CD14-positive monocyte (primary cell): ENCODE data around the gene PER1. TPM values are rescaled to one million over a fixed set of nuclear protein-coding genes. Genes with fewer than 3 reads are reported as not detected.

Experiments used
- DNase-seq, 3 donors: peaks; one replicate each; pipeline ENCODE4 v3.0.0-alpha.2; 2011 to 2022
- H2AFZ ChIP-seq: 2 replicates; pipeline ENCODE4 v1.6.0; 2012; ENCODE audit warnings: mild to moderate bottlenecking, low read depth, low read length, inconsistent platforms; ENCODE audit not compliant: insufficient read depth, poor library complexity, severe bottlenecking
- H3K27ac ChIP-seq, 2 donors: 1 replicate in 1 of 2; 2 replicates in 1 of 2; pipeline ENCODE4 v1.5.1; 2012 to 2013; ENCODE audit warnings: low read length in 2 of 2, control low read depth in 1 of 2, inconsistent platforms in 1 of 2, low read depth in 1 of 2, mild to moderate bottlenecking in 1 of 2
- H3K27me3 ChIP-seq, 2 donors: one replicate each; pipeline versions ENCODE4 v1.6.0 to v1.6.1; 2011 to 2013; ENCODE audit warnings: low read length in 2 of 2; ENCODE audit not compliant: control insufficient read depth in 2 of 2, insufficient read depth in 2 of 2
- H3K36me3 ChIP-seq, 2 donors: replicated peaks in 1 of 2; 1 replicate in 1 of 2; 2 replicates in 1 of 2; pipeline versions ENCODE4 v1.5.1 to v1.6.1; 2012 to 2013; ENCODE audit warnings: low read length in 2 of 2, control low read depth in 1 of 2, inconsistent platforms in 1 of 2, mild to moderate bottlenecking in 1 of 2; ENCODE audit not compliant: insufficient read depth in 2 of 2, control insufficient read depth in 1 of 2
- H3K4me1 ChIP-seq, 2 donors: 1 replicate in 1 of 2; 2 replicates in 1 of 2; pipeline versions ENCODE4 v1.5.1 to v1.6.1; 2012 to 2013; ENCODE audit warnings: low read length in 2 of 2, control low read depth in 1 of 2, inconsistent platforms in 1 of 2, mild to moderate bottlenecking in 1 of 2, moderate library complexity in 1 of 2; ENCODE audit not compliant: insufficient read depth in 2 of 2, control insufficient read depth in 1 of 2
- H3K4me2 ChIP-seq: replicated peaks from 2 replicates; pipeline ENCODE3; 2012; ENCODE audit warnings: low read length, moderate library complexity, mild to moderate bottlenecking; ENCODE audit not compliant: poor library complexity, severe bottlenecking; ENCODE audit errors: extremely low read depth
- H3K4me3 ChIP-seq, 3 experiments: fragments of 200-600 bp in 1 of 3; sonication (generic) in 1 of 3; replicated peaks in 1 of 3; 1 replicate in 2 of 3; 2 replicates in 1 of 3; pipeline ENCODE4 v1.5.1; 2011 to 2013; ENCODE audit warnings: low read length in 3 of 3, mild to moderate bottlenecking in 3 of 3, control low read depth in 2 of 3, low read depth in 2 of 3, inconsistent platforms in 1 of 3, moderate library complexity in 1 of 3
- H3K79me2 ChIP-seq: 2 replicates; pipeline ENCODE4 v1.6.0; 2012; ENCODE audit warnings: mild to moderate bottlenecking, control low read depth, inconsistent platforms, low read length, moderate library complexity; ENCODE audit not compliant: insufficient read depth
- H3K9ac ChIP-seq: 2 replicates; pipeline ENCODE4 v1.6.0; 2017; ENCODE audit warnings: low read length, mild to moderate bottlenecking; ENCODE audit not compliant: insufficient read depth, poor library complexity, severe bottlenecking
- H3K9me3 ChIP-seq, 2 donors: replicated peaks in 1 of 2; 1 replicate in 1 of 2; 2 replicates in 1 of 2; pipeline versions ENCODE4 v1.5.1 to v1.6.1; 2012 to 2013; ENCODE audit warnings: low read length in 2 of 2, control low read depth in 1 of 2; ENCODE audit not compliant: control insufficient read depth in 1 of 2, insufficient read depth in 1 of 2
- H4K20me1 ChIP-seq: 2 replicates; pipeline ENCODE4 v1.6.0; 2012; ENCODE audit warnings: mild to moderate bottlenecking, low read length, control low read depth, moderate library complexity; ENCODE audit not compliant: insufficient read depth
- H3K27ac Mint-ChIP-seq, 7 donors: one replicate each; pipeline ENCODE4 v1.8.0; 2020; ENCODE audit warnings: mild to moderate bottlenecking in 7 of 7, mixed read lengths in 7 of 7, moderate library complexity in 6 of 7, inconsistent platforms in 2 of 7
- H3K27me3 Mint-ChIP-seq, 3 donors: one replicate each; pipeline ENCODE4 v1.8.0; 2021 to 2022; ENCODE audit warnings: low read depth in 3 of 3, mild to moderate bottlenecking in 3 of 3, mixed read lengths in 3 of 3, moderate library complexity in 3 of 3, inconsistent platforms in 1 of 3
- H3K36me3 Mint-ChIP-seq, 2 donors: one replicate each; pipeline ENCODE4 v1.8.0; 2020; ENCODE audit warnings: mixed read lengths in 2 of 2, inconsistent platforms in 1 of 2, mild to moderate bottlenecking in 1 of 2
- H3K4me1 Mint-ChIP-seq: one replicate; pipeline ENCODE4 v1.8.0; 2020; ENCODE audit warnings: mild to moderate bottlenecking, mixed read lengths
- H3K4me3 Mint-ChIP-seq, 2 donors: one replicate each; pipeline ENCODE4 v1.8.0; 2020; ENCODE audit warnings: mild to moderate bottlenecking in 2 of 2, mixed read lengths in 2 of 2, moderate library complexity in 1 of 2
- H3K9me3 Mint-ChIP-seq, 7 donors: one replicate each; pipeline ENCODE4 v1.8.0; 2020 to 2022; ENCODE audit warnings: mixed read lengths in 7 of 7, mild to moderate bottlenecking in 6 of 7, moderate library complexity in 6 of 7, inconsistent platforms in 2 of 7
- CTCF ChIP-seq: fragments of 200-600 bp; IDR thresholded peaks from one replicate; pipeline ENCODE4 v1.8.0; 2022; ENCODE audit warnings: antibody characterized with exemption, mild to moderate bottlenecking
- WGBS: methylation state at CpG from one replicate; pipeline ENCODE4 v1.1.5; 2013; ENCODE audit warnings: missing lambda C conversion rate; ENCODE audit not compliant: insufficient coverage; 5-methylcytosine and 5-hydroxymethylcytosine counted together
- intact Hi-C, 2 donors: fragments of 100-400 bp; cut with micrococcal nuclease; formaldehyde crosslinking; loops; one replicate each; pipeline versions ENCODE4 v1.15.0 to v1.15.1; 2023
- polyA plus RNA-seq, 3 donors: library from polyadenylated mRNA; depleted of rRNA in 1 of 3; unstranded in 2 of 3; stranded (reverse) in 1 of 3; fragments of 300-500 nt in 2 of 3; fragments of >200 nt in 1 of 3; fragmentation: Illumina TruSeq in 2 of 3; gene quantifications; 1 replicate in 2 of 3; 2 replicates in 1 of 3; pipeline ENCODE4 v1.2.3, GENCODE V29; 2012 to 2021

The PER1 gene
- polyA plus RNA-seq, 3 donors: 5.6 to 457 (median 9.6) TPM

GRCh38 chr17:8138374-8138671 lies 13.9 kb downstream of the PER1 start:
- no peak overlapping the region for H3K4me3 Mint-ChIP-seq
- Histone ChIP-seq H4K20me1 (peaks cover 46% of the 10 kb centered on the region), H3K4me3 (peak overlapping the region in 2 of 3 experiments; percentile 1 to 68), H3K27ac (peak overlapping the region; percentile 55 to 58), H3K9me3 (no peaks in the 10 kb centered on the region), H3K9ac (no peak overlapping the region), H3K4me2 (peak overlapping the region; percentile 80), H2AFZ (no peak overlapping the region), H3K79me2 (no peaks in the 10 kb centered on the region), H3K27me3 (peaks cover 0 to 10% of the 10 kb centered on the region in 2 donors), H3K4me1 (peaks cover 34 to 40% of the 10 kb centered on the region in 2 donors), H3K36me3 (peaks cover 28 to 34% of the 10 kb centered on the region in 2 donors)
- peaks cover 6 to 20% (median 11%) of the 10 kb centered on the region in 3 donors for H3K27me3 Mint-ChIP-seq
- no peak for DNase-seq
- no peak overlapping the region for H3K27ac Mint-ChIP-seq
- intact Hi-C loops: loop anchor here in 1 of 2 donors (2.0 to 10.0 kb wide), 4 partner anchors 20 to 156 kb away; partner anchors contain the start of gene SLC25A35
- peaks cover 28 to 33% of the 10 kb centered on the region in 2 donors for H3K36me3 Mint-ChIP-seq
- no peaks in the 10 kb centered on the region for H3K9me3 Mint-ChIP-seq
- 0% methylated on average over 7 of the region's 7 CpGs for WGBS
- no peak for TF ChIP-seq CTCF
- no peaks in the 10 kb centered on the region for H3K4me1 Mint-ChIP-seq

- H3K27ac ChIP-seq: peak overlapping the region in 1 of 2 donors; percentile 55
- peak overlapping the region; percentile 80 for H3K4me2 ChIP-seq
- H3K9ac ChIP-seq: no peak overlapping the region
- peaks cover 6 to 20% (median 11%) of the 10 kb centered on the region in 3 donors for H3K27me3 Mint-ChIP-seq
- H3K9me3 Mint-ChIP-seq: no peaks in the 10 kb centered on the region
- no peaks in the 10 kb centered on the region for H3K79me2 ChIP-seq
- DNase-seq: peak in 1 of 3 donors; percentile 7
- intact Hi-C loops: loop anchor here in 1 of 2 donors (2.0 to 10.0 kb wide), 4 partner anchors 21 to 157 kb away; partner anchors contain the start of gene SLC25A35
- H4K20me1 ChIP-seq: peaks cover 40% of the 10 kb centered on the region
- H2AFZ ChIP-seq: no peak overlapping the region
- no peaks in the 10 kb centered on the region for H3K4me1 Mint-ChIP-seq
- peaks cover 34 to 40% of the 10 kb centered on the region in 2 donors for H3K4me1 ChIP-seq
- H3K4me3 ChIP-seq: peak overlapping the region in 1 of 3 experiments; percentile 68
- TF ChIP-seq CTCF: no peak
- peaks cover 24 to 29% of the 10 kb centered on the region in 2 donors for H3K36me3 ChIP-seq
- no peak overlapping the region for H3K27ac Mint-ChIP-seq
- peaks cover 25 to 27% of the 10 kb centered on the region in 2 donors for H3K36me3 Mint-ChIP-seq
- no peaks in the 10 kb centered on the region for H3K9me3 ChIP-seq
- WGBS: 30% methylated on average over 15 of the region's 21 CpGs
- H3K27me3 ChIP-seq: peaks cover 0 to 10% of the 10 kb centered on the region in 2 donors
- no peak overlapping the region for H3K4me3 Mint-ChIP-seq
Observed at GRCh38 chr17:8137645-8138373, 14.4 kb downstream of the PER1 start.
